Osteoblast (primary cell): Measurements from ENCODE around the gene ST6GALNAC2. TPM values are rescaled to one million over a fixed set of nuclear protein-coding genes. Genes with fewer than 3 reads are reported as not detected.

Source experiments
- DNase-seq: peaks from one replicate; pipeline ENCODE4 v3.0.0; 2011; ENCODE audit warnings: low spot score, mixed read lengths; ENCODE audit not compliant: insufficient read length; ENCODE audit errors: missing footprints
- H2AFZ ChIP-seq: 2 replicates; pipeline ENCODE4 v1.6.0; 2011; ENCODE audit warnings: mild to moderate bottlenecking, low read length
- H3K27ac ChIP-seq: 2 replicates; pipeline ENCODE4 v1.5.1; 2011; ENCODE audit warnings: mild to moderate bottlenecking, low read depth, low read length, moderate library complexity
- H3K27me3 ChIP-seq: 2 replicates; pipeline ENCODE4 v1.6.0; 2012; ENCODE audit warnings: mild to moderate bottlenecking, control low read depth, inconsistent platforms, low read length, moderate library complexity; ENCODE audit not compliant: insufficient read depth
- H3K36me3 ChIP-seq: 2 replicates; pipeline ENCODE4 v1.5.1; 2011; ENCODE audit warnings: mild to moderate bottlenecking, low read length, control low read depth, moderate library complexity; ENCODE audit not compliant: insufficient read depth
- H3K4me1 ChIP-seq: 2 replicates; pipeline ENCODE4 v1.5.1; 2011; ENCODE audit warnings: mild to moderate bottlenecking, low read length, control low read depth, moderate library complexity; ENCODE audit not compliant: insufficient read depth
- H3K4me2 ChIP-seq: 2 replicates; pipeline ENCODE4 v1.6.0; 2011; ENCODE audit warnings: mild to moderate bottlenecking, low read length; ENCODE audit not compliant: insufficient read depth
- H3K4me3 ChIP-seq: fragments of 200-600 bp; sonication (generic); 3 replicates; pipeline ENCODE4 v1.5.1; 2012; ENCODE audit warnings: mild to moderate bottlenecking, low read length, inconsistent platforms; ENCODE audit not compliant: insufficient read depth
- H3K79me2 ChIP-seq: 2 replicates; pipeline ENCODE4 v1.6.0; 2012; ENCODE audit warnings: mild to moderate bottlenecking, low read length, control low read depth, inconsistent platforms; ENCODE audit not compliant: insufficient read depth
- H3K9me3 ChIP-seq: 2 replicates; pipeline ENCODE4 v1.5.1; 2011; ENCODE audit warnings: low read depth, low read length, control low read depth
- H4K20me1 ChIP-seq: 2 replicates; pipeline ENCODE4 v1.6.0; 2012; ENCODE audit warnings: mild to moderate bottlenecking, low read length, control low read depth; ENCODE audit not compliant: insufficient read depth
- CTCF ChIP-seq: IDR thresholded peaks from 2 replicates; pipeline ENCODE4 v1.5.1; 2011; ENCODE audit warnings: mild to moderate bottlenecking, low read depth, low read length, moderate library complexity; ENCODE audit errors: extremely low read depth
- total RNA-seq: library from RNA; depleted of rRNA; stranded (reverse); fragments of >200 nt; gene quantifications from 2 replicates; pipeline ENCODE4 v1.2.3, GENCODE V29; 2012

The ST6GALNAC2 gene
- total RNA-seq, 1 donor, result 0.36 TPM

- no peaks in the 10 kb centered on the region for H3K36me3 ChIP-seq
- H3K4me2 ChIP-seq, result no peak overlapping the region
- peaks cover 10% of the 10 kb centered on the region for H3K4me1 ChIP-seq
- no peak overlapping the region for H3K27ac ChIP-seq
- no peak overlapping the region for H3K4me3 ChIP-seq
- H3K9me3 ChIP-seq, result no peaks in the 10 kb centered on the region
- H2AFZ ChIP-seq, result no peak overlapping the region
- H3K27me3 ChIP-seq, result peaks cover 11% of the 10 kb centered on the region
- no peaks in the 10 kb centered on the region for H4K20me1 ChIP-seq
- H3K79me2 ChIP-seq, result no peaks in the 10 kb centered on the region
- no peak for TF ChIP-seq CTCF
- DNase-seq, result peak; percentile 88
Observed at GRCh38 chr17:76631821-76632565, 46.3 kb upstream of the ST6GALNAC2 start.

- H3K9me3 ChIP-seq, result no peaks in the 10 kb centered on the region
- H3K4me3 ChIP-seq, result no peak overlapping the region
- H3K36me3 ChIP-seq, result no peaks in the 10 kb centered on the region
- TF ChIP-seq CTCF, result no peak
- H3K27ac ChIP-seq, result no peak overlapping the region
- no peaks in the 10 kb centered on the region for H4K20me1 ChIP-seq
- H3K79me2 ChIP-seq, result no peaks in the 10 kb centered on the region
- no peak overlapping the region for H3K4me2 ChIP-seq
- no peak overlapping the region for H2AFZ ChIP-seq
- H3K27me3 ChIP-seq, result peaks cover 22% of the 10 kb centered on the region
- peaks cover 4% of the 10 kb centered on the region for H3K4me1 ChIP-seq
- DNase-seq, result no peak
Observed at GRCh38 chr17:76630151-76630550, 44.5 kb upstream of the ST6GALNAC2 start.

GRCh38 chr17:76627510-76627909, 41.9 kb upstream of the ST6GALNAC2 start:
- H2AFZ ChIP-seq, result no peak overlapping the region
- no peaks in the 10 kb centered on the region for H3K9me3 ChIP-seq
- no peaks in the 10 kb centered on the region for H4K20me1 ChIP-seq
- no peak for TF ChIP-seq CTCF
- no peaks in the 10 kb centered on the region for H3K36me3 ChIP-seq
- H3K79me2 ChIP-seq, result no peaks in the 10 kb centered on the region
- H3K4me3 ChIP-seq, result no peak overlapping the region
- peaks cover 6% of the 10 kb centered on the region for H3K4me1 ChIP-seq
- H3K27ac ChIP-seq, result no peak overlapping the region
- peak; percentile 81 for DNase-seq
- H3K4me2 ChIP-seq, result no peak overlapping the region
- peaks cover 25% of the 10 kb centered on the region for H3K27me3 ChIP-seq

GRCh38 chr17:76626442-76626841, 40.8 kb upstream of the ST6GALNAC2 start:
- DNase-seq, result no peak
- no peaks in the 10 kb centered on the region for H3K36me3 ChIP-seq
- H4K20me1 ChIP-seq, result no peaks in the 10 kb centered on the region
- no peak for TF ChIP-seq CTCF
- no peaks in the 10 kb centered on the region for H3K9me3 ChIP-seq
- H3K27ac ChIP-seq, result no peak overlapping the region
- peaks cover 6% of the 10 kb centered on the region for H3K4me1 ChIP-seq
- H3K4me2 ChIP-seq, result no peak overlapping the region
- H3K27me3 ChIP-seq, result peaks cover 20% of the 10 kb centered on the region
- H2AFZ ChIP-seq, result no peak overlapping the region
- H3K79me2 ChIP-seq, result no peaks in the 10 kb centered on the region
- H3K4me3 ChIP-seq, result no peak overlapping the region
